SKM-1 (cell line): Measurements from ENCODE around the gene CAMK2D.

ENCODE experiments used
- DNase-seq: peaks from one replicate; lab custom pipeline; 2025; ENCODE audit not compliant: unreplicated experiment; lab: John Stamatoyannopoulos, UW

CAMK2D gene

GRCh38 chr4:113574636-113575103 is 186.9 kb downstream of the CAMK2D start:
- DNase-seq = no peak

GRCh38 chr4:113572620-113573019 is 188.9 kb downstream of the CAMK2D start:
- no peak for DNase-seq

- DNase-seq = no peak
Measured at GRCh38 chr4:113566015-113566795, 195.3 kb downstream of the CAMK2D start.

- no peak for DNase-seq
Measured at GRCh38 chr4:113565702-113566012, 195.9 kb downstream of the CAMK2D start.

- DNase-seq = no peak
Measured at GRCh38 chr4:113564493-113564892, 197.0 kb downstream of the CAMK2D start.

- DNase-seq = no peak
Measured at GRCh38 chr4:113563691-113564378, 197.7 kb downstream of the CAMK2D start.

- DNase-seq = no peak
Measured at GRCh38 chr4:113561758-113562157, 199.8 kb downstream of the CAMK2D start.

- no peak for DNase-seq
Measured at GRCh38 chr4:113561092-113561491, 200.4 kb downstream of the CAMK2D start.

GRCh38 chr4:113560579-113560978 is 201.0 kb downstream of the CAMK2D start:
- no peak for DNase-seq

GRCh38 chr4:113559947-113560346 is 201.6 kb downstream of the CAMK2D start:
- DNase-seq = no peak

- no peak for DNase-seq
Measured at GRCh38 chr4:113556382-113557134, 205.0 kb downstream of the CAMK2D start.

- DNase-seq = no peak
Measured at GRCh38 chr4:113555868-113556267, 205.7 kb downstream of the CAMK2D start.

- no peak for DNase-seq
Measured at GRCh38 chr4:113553082-113553481, 208.5 kb downstream of the CAMK2D start.

GRCh38 chr4:113550510-113550909 is 211.0 kb downstream of the CAMK2D start:
- no peak for DNase-seq

- no peak for DNase-seq
Measured at GRCh38 chr4:113548303-113548702, 213.2 kb downstream of the CAMK2D start.

GRCh38 chr4:113547487-113548042 is 214.0 kb downstream of the CAMK2D start:
- DNase-seq = peak; percentile 81

- DNase-seq = no peak
Measured at GRCh38 chr4:113541933-113542332, 219.6 kb downstream of the CAMK2D start.

- DNase-seq = no peak
Measured at GRCh38 chr4:113540859-113541258, 220.7 kb downstream of the CAMK2D start.

- no peak for DNase-seq
Measured at GRCh38 chr4:113539408-113539807, 222.1 kb downstream of the CAMK2D start.

GRCh38 chr4:113537628-113538027 is 223.9 kb downstream of the CAMK2D start:
- no peak for DNase-seq

- DNase-seq = no peak
Measured at GRCh38 chr4:113537203-113537602, 224.3 kb downstream of the CAMK2D start.
